Keratinocyte (primary cell): ENCODE measurements around the gene ABL2.
A peak's percentile ranks its signal among the peaks of the same experiment; 100 is the strongest.

Experiments
- EZH2 ChIP-seq: IDR thresholded peaks from one replicate; pipeline ENCODE4 v1.6.1; 2012; ENCODE audit warnings: inconsistent platforms, mild to moderate bottlenecking, low read length, moderate library complexity
- TF ChIP-seq, protein P1 (sequence below), 3 experiments: IDR thresholded peaks in 1 of 3; conservative IDR thresholded peaks in 1 of 3; optimal IDR thresholded peaks in 1 of 3; 2 replicates in 2 of 3; 3 replicates in 1 of 3; pipeline versions ENCODE3 to v1.5.1; 2011; ENCODE audit warnings: low read length in 3 of 3, mild to moderate bottlenecking in 3 of 3, moderate library complexity in 2 of 3, control low read depth in 1 of 3, inconsistent platforms in 1 of 3; ENCODE audit not compliant: insufficient read depth in 2 of 3; ENCODE audit errors: extremely low read depth in 1 of 3

- TF ChIP-seq, protein P1, sequence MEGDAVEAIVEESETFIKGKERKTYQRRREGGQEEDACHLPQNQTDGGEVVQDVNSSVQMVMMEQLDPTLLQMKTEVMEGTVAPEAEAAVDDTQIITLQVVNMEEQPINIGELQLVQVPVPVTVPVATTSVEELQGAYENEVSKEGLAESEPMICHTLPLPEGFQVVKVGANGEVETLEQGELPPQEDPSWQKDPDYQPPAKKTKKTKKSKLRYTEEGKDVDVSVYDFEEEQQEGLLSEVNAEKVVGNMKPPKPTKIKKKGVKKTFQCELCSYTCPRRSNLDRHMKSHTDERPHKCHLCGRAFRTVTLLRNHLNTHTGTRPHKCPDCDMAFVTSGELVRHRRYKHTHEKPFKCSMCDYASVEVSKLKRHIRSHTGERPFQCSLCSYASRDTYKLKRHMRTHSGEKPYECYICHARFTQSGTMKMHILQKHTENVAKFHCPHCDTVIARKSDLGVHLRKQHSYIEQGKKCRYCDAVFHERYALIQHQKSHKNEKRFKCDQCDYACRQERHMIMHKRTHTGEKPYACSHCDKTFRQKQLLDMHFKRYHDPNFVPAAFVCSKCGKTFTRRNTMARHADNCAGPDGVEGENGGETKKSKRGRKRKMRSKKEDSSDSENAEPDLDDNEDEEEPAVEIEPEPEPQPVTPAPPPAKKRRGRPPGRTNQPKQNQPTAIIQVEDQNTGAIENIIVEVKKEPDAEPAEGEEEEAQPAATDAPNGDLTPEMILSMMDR (optimal IDR thresholded peaks at IDR 0.05 in 1 of 3, IDR thresholded peaks at IDR 0.05 in 1 of 3, conservative IDR thresholded peaks at IDR 0.05 in 1 of 3; ENCODE audit: extremely low read depth in 1 of 3, insufficient read depth in 2 of 3, low read length in 3 of 3) = peak; percentile 51 to 60 (median 54)
- no peak for TF ChIP-seq EZH2
These were observed 150.2 kb downstream of the ABL2 start for GRCh38 chr1:179079113-179079761.
